NCI-H226 (cell line): Measurements from ENCODE around the gene ATG7.

Experiments used
- DNase-seq: peaks from one replicate; pipeline ENCODE4 v3.0.0-alpha.2; 2015

ATG7 gene

GRCh38 chr3:11543141-11543947 is 271.1 kb downstream of the ATG7 start:
- DNase-seq: no peak

- DNase-seq: no peak
Measured at GRCh38 chr3:11543948-11544387, 271.8 kb downstream of the ATG7 start.

- no peak for DNase-seq
Measured at GRCh38 chr3:11544412-11545181, 272.4 kb downstream of the ATG7 start.

GRCh38 chr3:11545186-11545851 is 273.1 kb downstream of the ATG7 start:
- no peak for DNase-seq

GRCh38 chr3:11546657-11547302 is 274.6 kb downstream of the ATG7 start:
- no peak for DNase-seq

GRCh38 chr3:11547498-11547897 is 275.3 kb downstream of the ATG7 start:
- no peak for DNase-seq

GRCh38 chr3:11548721-11549131 is 276.5 kb downstream of the ATG7 start:
- DNase-seq: peak; percentile 81

GRCh38 chr3:11549580-11550140 is 277.5 kb downstream of the ATG7 start:
- no peak for DNase-seq

GRCh38 chr3:11551036-11551435 is 278.8 kb downstream of the ATG7 start:
- DNase-seq: no peak

GRCh38 chr3:11552289-11553264 is 280.4 kb downstream of the ATG7 start:
- DNase-seq: no peak

- no peak for DNase-seq
Measured at GRCh38 chr3:11553436-11554235, 281.4 kb downstream of the ATG7 start.

- DNase-seq: no peak
Measured at GRCh38 chr3:11554236-11554610, 282.0 kb downstream of the ATG7 start.

- no peak for DNase-seq
Measured at GRCh38 chr3:11554666-11555065, 282.5 kb downstream of the ATG7 start.

GRCh38 chr3:11555211-11555782 is 283.1 kb downstream of the ATG7 start:
- no peak for DNase-seq

- DNase-seq: no peak
Measured at GRCh38 chr3:11555881-11556633, 283.9 kb downstream of the ATG7 start.

- no peak for DNase-seq
Measured at GRCh38 chr3:11556851-11557644, 284.9 kb downstream of the ATG7 start.

- DNase-seq: no peak
Measured at GRCh38 chr3:11558002-11558401, 285.8 kb downstream of the ATG7 start.

GRCh38 chr3:11558411-11558903 is 286.3 kb downstream of the ATG7 start:
- DNase-seq: no peak
